Omental fat pad (tissue), 4 donors: ENCODE results near the gene STX12. TPM values are rescaled to one million over a fixed set of nuclear protein-coding genes. Genes with fewer than 3 reads are reported as not detected.

Source experiments
- ATAC-seq: fragments of 150-250 bp; one replicate; pipeline ENCODE4 v1.9.1; 2016; ENCODE audit warnings: mild to moderate bottlenecking, moderate library complexity; ENCODE audit not compliant: low FRiP score
- DNase-seq: peaks from one replicate; pipeline ENCODE4 v3.0.0-alpha.2; 2019; ENCODE audit warnings: low spot score
- CTCF ChIP-seq, 3 donors: fragments of 450-650 bp; IDR thresholded peaks; one replicate each; pipeline ENCODE4 v1.5.1; 2016 to 2017; ENCODE audit warnings: antibody characterized with exemption in 3 of 3, mild to moderate bottlenecking in 3 of 3, moderate library complexity in 2 of 3
- total RNA-seq, 4 donors: library from RNA; depleted of rRNA; stranded (reverse); fragments of >200 nt; gene quantifications; one replicate each; pipeline ENCODE4 v1.1.0, GENCODE V29; 2016

Gene STX12
- 100 to 1,000 TPM in 1 of 4 donors, 10 to 100 TPM in 3; 78.5 to 116 (median 95.7) TPM for total RNA-seq

GRCh38 chr1:27772932-27773825 is at the start of gene STX12:
TSS of gene STX12 (plus strand) at chr1:27773219. CDS start at chr1:27773308, 89 bp downstream.
- DNase-seq (peak; percentile 96), ATAC-seq (peak; percentile 99)
- TF ChIP-seq CTCF (IDR thresholded peaks at IDR 0.05): no peak

DNA sequence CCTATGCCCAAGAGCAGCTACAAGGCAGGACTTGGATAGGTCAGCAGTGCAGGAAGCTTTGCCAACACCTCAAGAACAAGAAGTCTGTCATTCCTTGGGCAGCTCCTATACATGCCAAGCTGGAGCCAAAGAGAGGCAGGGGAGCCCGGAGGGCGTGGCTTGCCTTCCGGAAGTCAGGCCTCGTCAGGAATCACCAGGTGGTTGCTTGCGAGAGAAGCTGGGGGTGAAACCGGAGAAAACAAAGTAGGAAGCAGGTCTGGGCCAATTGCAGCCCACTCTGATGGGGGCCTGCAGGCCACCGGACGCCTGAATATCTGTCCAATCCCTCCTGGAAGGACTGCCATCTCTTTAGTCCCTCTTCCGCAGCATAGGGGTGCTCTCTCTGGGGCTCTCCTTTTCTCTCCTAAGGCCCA is 48.1 kb upstream of the STX12 start:
- ATAC-seq (no peak), DNase-seq (no peak)
- no peak for TF ChIP-seq CTCF (IDR thresholded peaks at IDR 0.05)

DNA sequence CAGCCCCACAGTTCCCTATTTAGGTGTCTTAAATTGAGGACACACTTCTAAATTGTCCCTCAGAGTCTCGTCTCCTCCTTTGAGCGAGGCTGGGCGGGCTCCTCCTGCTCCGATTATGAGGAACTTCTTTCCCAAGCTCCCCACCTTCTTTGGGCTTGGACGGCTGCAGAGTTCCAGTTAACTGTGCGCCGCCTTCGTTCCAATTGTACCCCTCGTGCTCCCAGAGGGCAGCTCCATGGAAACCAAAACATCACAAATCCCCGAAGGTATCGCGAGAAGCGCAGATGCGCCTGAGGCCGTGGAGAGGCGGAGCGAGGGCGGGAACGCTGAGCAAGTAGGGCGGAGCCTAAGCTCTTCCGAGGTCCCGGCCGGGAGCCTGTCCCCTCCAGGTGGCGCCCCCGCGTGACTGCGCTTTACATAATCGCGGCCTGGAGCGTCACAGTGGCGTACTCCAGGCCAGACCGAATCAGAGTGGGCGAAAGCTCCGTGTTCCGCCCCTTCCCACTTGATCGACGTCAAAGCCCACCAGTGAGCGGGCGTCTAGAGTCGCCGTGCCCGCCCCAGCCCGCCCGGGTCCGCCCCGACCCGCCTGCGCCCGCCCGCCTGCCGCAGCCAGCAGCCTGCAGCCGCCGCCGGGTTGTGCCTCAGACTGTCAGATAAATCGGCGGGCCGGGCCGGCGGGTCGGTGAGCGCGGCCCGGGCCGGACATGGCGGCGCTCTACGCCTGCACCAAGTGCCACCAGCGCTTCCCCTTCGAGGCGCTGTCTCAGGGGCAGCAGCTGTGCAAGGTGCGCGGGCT is 47.4 kb upstream of the STX12 start, which contains the start of gene FAM76A:
Gene FAM76A, plus strand, starts transcription at position 588 of the 799 bp plus-strand sequence. Its CDS starts 120 bp downstream, at position 708.
- ATAC-seq: peak; percentile 100
- DNase-seq: peak; percentile 99
- TF ChIP-seq CTCF (IDR thresholded peaks at IDR 0.05): no peak

DNA sequence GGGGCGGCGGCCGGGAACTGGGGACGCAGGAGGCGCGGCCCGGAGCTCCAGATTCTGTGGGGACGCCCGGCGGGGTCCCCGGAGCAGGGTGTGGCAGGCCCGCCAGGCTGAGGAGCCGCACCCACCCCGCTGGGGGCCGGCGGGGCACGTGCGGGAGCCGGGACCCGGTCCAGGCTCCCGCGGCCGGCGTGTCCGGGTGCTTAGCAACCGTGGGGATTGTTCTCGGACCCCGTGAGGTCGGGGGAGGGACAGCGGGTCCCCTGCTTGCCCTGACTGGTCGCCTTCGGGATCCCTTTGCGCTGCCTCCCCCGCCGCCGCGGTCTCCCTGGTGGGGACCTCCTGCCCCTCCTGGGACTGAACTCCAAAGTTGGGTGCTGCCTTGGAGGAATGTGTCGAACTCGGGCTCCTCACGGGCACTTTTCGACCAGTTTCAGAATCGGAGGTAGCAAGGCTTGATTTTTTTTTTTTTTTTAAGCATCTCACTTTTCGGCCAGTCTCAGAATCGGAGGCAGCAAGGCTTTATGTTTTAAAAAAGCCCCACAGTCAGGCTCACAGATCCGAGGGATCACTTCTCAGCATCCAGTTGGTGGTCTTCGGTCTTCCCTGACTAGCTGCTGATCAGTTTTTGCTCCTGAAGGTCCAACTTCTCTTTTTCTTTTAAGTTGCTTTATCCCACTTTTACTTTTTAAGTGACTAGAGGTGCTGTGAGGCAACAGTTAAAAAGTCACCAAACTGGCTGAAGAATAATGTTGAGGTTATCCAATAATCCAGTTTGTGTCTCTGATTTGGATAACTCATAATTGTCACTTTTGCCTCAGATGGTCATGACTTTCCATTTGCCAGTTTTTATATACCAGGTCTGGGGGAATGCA is 46.6 kb upstream of the STX12 start:
- ATAC-seq (peak; percentile 8), DNase-seq (no peak)
- TF ChIP-seq CTCF (IDR thresholded peaks at IDR 0.05): no peak

GRCh38 chr1:27727126-27727525 is 45.9 kb upstream of the STX12 start:
- no peak for ATAC-seq
- no peak for DNase-seq
- no peak for TF ChIP-seq CTCF (IDR thresholded peaks at IDR 0.05)

DNA sequence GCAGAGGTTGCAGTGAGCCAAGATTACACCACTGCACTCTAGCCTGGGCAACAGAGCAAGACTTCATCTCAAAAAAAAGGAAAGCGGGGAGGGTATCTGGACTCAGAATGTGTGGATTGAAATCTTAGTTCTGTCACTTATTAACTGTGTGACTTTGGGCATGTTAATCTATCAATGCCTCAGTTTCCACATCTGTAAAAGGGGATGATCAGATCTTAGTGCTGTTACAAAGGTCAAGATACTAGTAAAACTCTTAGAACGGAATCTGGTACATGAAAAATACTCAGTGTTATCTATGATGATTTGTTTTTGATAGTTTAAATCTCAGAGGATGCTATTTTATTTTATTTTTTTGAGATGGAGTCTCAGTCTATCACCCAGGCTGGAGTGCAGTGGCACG is 36.8 kb upstream of the STX12 start:
- no peak for DNase-seq
- no peak for TF ChIP-seq CTCF (IDR thresholded peaks at IDR 0.05)
- no peak for ATAC-seq
